B cell (primary cell): ENCODE measurements around the gene MAD1L1. TPM values are rescaled to one million over a fixed set of nuclear protein-coding genes. Genes with fewer than 3 reads are reported as not detected.

ENCODE experiments used
- ATAC-seq: fragments of 200-7000 bp; cut with Tn5 transposase; one replicate; pipeline ENCODE4 v1.10.0; 2021; ENCODE audit warnings: low read depth, mild to moderate bottlenecking, moderate number of reproducible peaks, moderate library complexity
- CTCF ChIA-PET: fragments of 350-600 bp; sonication (Branson Sonifier 250); formaldehyde crosslinking; loops from one replicate; lab custom pipeline; 2021; ENCODE audit warnings: antibody characterized with exemption, inconsistent platforms; lab: Charles Lee
- POLR2A ChIA-PET: fragments of 350-600 bp; sonication (Branson Sonifier 250); formaldehyde crosslinking; loops from one replicate; lab custom pipeline; 2021; ENCODE audit warnings: antibody characterized with exemption; lab: Charles Lee
- DNase-seq: peaks from one replicate; pipeline ENCODE4 v3.0.0; 2013
- H2AFZ ChIP-seq: 2 replicates; pipeline ENCODE4 v1.6.1; 2012; ENCODE audit warnings: mild to moderate bottlenecking, low read depth, low read length; ENCODE audit not compliant: insufficient read depth, poor library complexity, severe bottlenecking
- H3K27ac ChIP-seq, 2 donors: 1 replicate in 1 of 2; 2 replicates in 1 of 2; pipeline ENCODE4 v1.5.1; 2012 to 2013; ENCODE audit warnings: low read length in 2 of 2, mild to moderate bottlenecking in 2 of 2, moderate library complexity in 1 of 2
- H3K27me3 ChIP-seq, 4 experiments: fragments of 200-600 bp in 1 of 4; sonication (generic) in 1 of 4; replicated peaks in 1 of 4; 1 replicate in 2 of 4; 2 replicates in 2 of 4; pipeline versions ENCODE4 v1.6.1 to v1.7.0; 2013 to 2016; ENCODE audit warnings: low read length in 3 of 4, mild to moderate bottlenecking in 2 of 4, mixed read lengths in 1 of 4, moderate library complexity in 1 of 4; ENCODE audit not compliant: insufficient read depth in 4 of 4, control insufficient read depth in 3 of 4; ENCODE audit errors: control extremely low read depth in 1 of 4
- H3K36me3 ChIP-seq, 2 experiments: replicated peaks in 1 of 2; 1 replicate in 1 of 2; 2 replicates in 1 of 2; pipeline versions ENCODE4 v1.6.1 to v1.7.1; 2013; ENCODE audit warnings: low read length in 1 of 2; ENCODE audit not compliant: insufficient read depth in 2 of 2, control insufficient read depth in 1 of 2; ENCODE audit errors: control extremely low read depth in 1 of 2, extremely low read depth in 1 of 2
- H3K4me1 ChIP-seq, 2 donors: fragments of 200-600 bp in 1 of 2; sonication (generic) in 1 of 2; 1 replicate in 1 of 2; 2 replicates in 1 of 2; pipeline versions ENCODE4 v1.5.1 to v1.6.1; 2013 to 2017; ENCODE audit warnings: low read length in 2 of 2; ENCODE audit not compliant: control insufficient read depth in 2 of 2, insufficient read depth in 2 of 2
- H3K4me2 ChIP-seq: replicated peaks from 2 replicates; pipeline ENCODE3; 2012; ENCODE audit warnings: mild to moderate bottlenecking, low read depth, low read length; ENCODE audit not compliant: poor library complexity, severe bottlenecking
- H3K4me3 ChIP-seq, 5 experiments: fragments of 200-600 bp in 1 of 5; sonication (generic) in 1 of 5; 1 replicate in 3 of 5; 2 replicates in 2 of 5; pipeline versions ENCODE4 v1.5.1 to v1.7.0; 2011 to 2016; ENCODE audit warnings: low read length in 4 of 5, mild to moderate bottlenecking in 4 of 5, low read depth in 2 of 5, control low read depth in 1 of 5, moderate library complexity in 1 of 5; ENCODE audit not compliant: insufficient read depth in 1 of 5; ENCODE audit errors: control extremely low read depth in 1 of 5, extremely low read depth in 1 of 5
- H3K79me2 ChIP-seq: fragments of 200-600 bp; sonication (generic); one replicate; pipeline ENCODE4 v1.6.0; 2016; ENCODE audit warnings: low read length; ENCODE audit not compliant: control insufficient read depth, insufficient read depth
- H3K9ac ChIP-seq: fragments of 200-600 bp; sonication (generic); 2 replicates; pipeline ENCODE4 v1.6.1; 2017; ENCODE audit warnings: mild to moderate bottlenecking, low read length, moderate library complexity
- H3K9me3 ChIP-seq, 3 donors: one replicate each; pipeline versions ENCODE4 v1.6.1 to v1.7.1; 2013; ENCODE audit warnings: low read length in 2 of 3; ENCODE audit not compliant: control insufficient read depth in 2 of 3, insufficient read depth in 1 of 3; ENCODE audit errors: control extremely low read depth in 1 of 3
- H4K20me1 ChIP-seq: 2 replicates; pipeline ENCODE4 v1.6.0; 2012; ENCODE audit warnings: mild to moderate bottlenecking, low read length; ENCODE audit not compliant: insufficient read depth, control insufficient read depth, poor library complexity, severe bottlenecking
- H3K27ac Mint-ChIP-seq: one replicate; pipeline ENCODE4 v1.8.0; 2021; ENCODE audit warnings: mixed read lengths
- H3K27me3 Mint-ChIP-seq: one replicate; pipeline ENCODE4 v1.8.0; 2021; ENCODE audit warnings: mixed read lengths
- H3K4me1 Mint-ChIP-seq: one replicate; pipeline ENCODE4 v1.8.0; 2021; ENCODE audit warnings: mixed read lengths
- H3K4me3 Mint-ChIP-seq: one replicate; pipeline ENCODE4 v1.8.0; 2021; ENCODE audit warnings: mixed read lengths
- H3K9me3 Mint-ChIP-seq: one replicate; pipeline ENCODE4 v1.8.0; 2022; ENCODE audit warnings: mixed read lengths; ENCODE audit not compliant: insufficient read depth
- CTCF ChIP-seq: fragments of 200-600 bp; IDR thresholded peaks from one replicate; pipeline ENCODE4 v1.8.0; 2022; ENCODE audit warnings: antibody characterized with exemption, mild to moderate bottlenecking
- EZH2 ChIP-seq: IDR thresholded peaks from 2 replicates; pipeline ENCODE4 v1.6.1; 2012; ENCODE audit warnings: borderline replicate concordance, low read depth, mild to moderate bottlenecking, moderate library complexity, low read length; ENCODE audit not compliant: insufficient read depth, poor library complexity, severe bottlenecking
- WGBS: methylation state at CpG from one replicate; pipeline ENCODE4 v1.1.5; 2013; ENCODE audit warnings: missing lambda C conversion rate; ENCODE audit not compliant: insufficient coverage; 5-methylcytosine and 5-hydroxymethylcytosine counted together
- intact Hi-C: fragments of 100-400 bp; cut with micrococcal nuclease; formaldehyde crosslinking; loops from one replicate; pipeline ENCODE4 v1.10.0; 2022
- polyA plus RNA-seq: library from polyadenylated mRNA; depleted of rRNA; stranded (reverse); fragments of >200 nt; gene quantifications from 2 replicates; pipeline ENCODE4 v1.2.3, GENCODE V29; 2012
- total RNA-seq, 2 donors: library from RNA; stranded (reverse); fragments of 120-200 nt in 1 of 2; gene quantifications; 1 replicate in 1 of 2; 2 replicates in 1 of 2; pipeline versions ENCODE4 v1.2.3 to v1.2.4, GENCODE V29; 2013 to 2022

Gene MAD1L1
- total and polyA plus RNA-seq, 2 donors (not counting 1 experiment from before 2014, with no cell fraction given), result 86.7 to 110 TPM

- H3K27ac Mint-ChIP-seq, result peak overlapping the region; percentile 93
- Histone ChIP-seq H3K9ac (no peak overlapping the region), H3K4me2 (peak overlapping the region; percentile 75), H4K20me1 (no peaks in the 10 kb centered on the region), H3K36me3 (no peaks in the 10 kb centered on the region), H2AFZ (no peak overlapping the region), H3K27me3 (no peaks in the 10 kb centered on the region), H3K79me2 (peaks cover 23% of the 10 kb centered on the region), H3K27ac (peak overlapping the region in 1 of 2 donors; percentile 93), H3K4me1 (peaks cover 30 to 36% of the 10 kb centered on the region in 2 donors), H3K4me3 (no peak overlapping the region), H3K9me3 (no peaks in the 10 kb centered on the region)
- WGBS, result 90% methylated on average over 28 of the region's 28 CpGs
- TF ChIP-seq CTCF (no peak), EZH2 (no peak)
- no peaks in the 10 kb centered on the region for H3K9me3 Mint-ChIP-seq
- intact Hi-C loops, result loop anchor here (2.0 to 5.0 kb wide), 3 partner anchors 55 to 447 kb away; partner anchors contain the start of gene PSMG3
- ChIA-PET CTCF (interaction anchor here (1.1 kb wide), 1 partner anchor 330 kb away, joined by 3 read pairs; no protein-coding TSS in a partner anchor), POLR2A (interaction anchor here (0.9 to 1.1 kb wide), 3 partner anchors 18 to 77 kb away, joined by 3 to 8 read pairs (median 4); no protein-coding TSS in a partner anchor)
- H3K27me3 Mint-ChIP-seq, result no peaks in the 10 kb centered on the region
- H3K4me1 Mint-ChIP-seq, result peaks cover 45% of the 10 kb centered on the region
- no peak overlapping the region for H3K4me3 Mint-ChIP-seq
- DNase-seq (no peak), ATAC-seq (no peak)
These were observed 214.7 kb downstream of the MAD1L1 start for GRCh38 chr7:2017914-2018568.

GRCh38 chr7:2017481-2017891 lies 215.3 kb downstream of the MAD1L1 start:
- H2AFZ ChIP-seq, result no peak overlapping the region

More at GRCh38 chr7:2017481-2017891, 215.3 kb downstream of the MAD1L1 start:
- 97% methylated on average over 18 of the region's 18 CpGs for WGBS
- ChIA-PET CTCF (interaction anchor here (1.2 kb wide), 1 partner anchor 20 kb away, joined by 4 read pairs; no protein-coding TSS in a partner anchor), POLR2A (interaction anchor here (0.6 kb wide), 1 partner anchor 318 kb away, joined by 6 read pairs; no protein-coding TSS in a partner anchor)
- no peaks in the 10 kb centered on the region for H3K27me3 ChIP-seq
- DNase-seq, result no peak
- peaks cover 30 to 36% of the 10 kb centered on the region in 2 donors for H3K4me1 ChIP-seq
- peaks cover 17% of the 10 kb centered on the region for H3K79me2 ChIP-seq
- Mint-ChIP-seq H3K27ac (peak overlapping the region; percentile 53), H3K27me3 (no peaks in the 10 kb centered on the region), H3K4me3 (no peak overlapping the region), H3K9me3 (no peaks in the 10 kb centered on the region), H3K4me1 (peaks cover 43% of the 10 kb centered on the region)
- intact Hi-C loops, result loop anchor here (5.0 kb wide), 1 partner anchor 85 kb away; no protein-coding TSS in a partner anchor
- H3K9me3 ChIP-seq, result no peaks in the 10 kb centered on the region
- no peaks in the 10 kb centered on the region for H4K20me1 ChIP-seq
- H3K36me3 ChIP-seq, result no peaks in the 10 kb centered on the region
- H3K27ac ChIP-seq, result no peak overlapping the region
- TF ChIP-seq EZH2 (no peak), CTCF (no peak)
- no peak overlapping the region for H3K4me3 ChIP-seq
- no peak overlapping the region for H3K4me2 ChIP-seq
- H3K9ac ChIP-seq, result no peak overlapping the region
- no peak for ATAC-seq
